ENCODE results near the gene RASL12. TPM values are rescaled to one million over a fixed set of nuclear protein-coding genes. Genes with fewer than 3 reads are reported as not detected.

RASL12 gene
- total and polyA plus RNA-seq, 2 of the 8 experiments (the other 6 are each of a cell fraction or from before 2014, with no cell fraction given) = 9.5 to 10.3 TPM

DNA sequence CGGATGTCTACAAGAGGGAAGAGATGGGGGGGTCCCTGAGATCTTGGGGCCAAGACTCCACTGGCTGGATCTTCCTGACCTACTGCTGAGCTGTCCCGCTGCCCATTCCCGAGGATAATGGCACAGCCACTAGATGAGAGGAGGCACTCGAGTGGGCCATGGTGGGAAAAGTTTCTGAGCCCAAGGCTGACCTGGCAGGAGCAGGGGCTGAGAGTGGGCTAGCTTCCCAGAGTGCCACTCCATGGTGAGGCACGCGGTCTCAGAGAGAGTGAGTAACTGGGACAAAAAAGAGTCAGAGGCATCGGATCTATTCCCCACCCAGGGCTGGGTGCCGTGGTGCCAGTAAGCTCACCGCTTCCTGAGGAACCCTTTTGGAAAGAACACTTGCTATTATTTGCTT, 11.7 kb downstream of the RASL12 start:
- H2BK20ac ChIP-seq (ENCODE audit: low read length) = no peak overlapping the region
- no peak overlapping the region for H2BK120ac ChIP-seq (replicated peaks; ENCODE audit: low read depth, low read length)

More for the DNA sequence above, 11.7 kb downstream of the RASL12 start:
- no peaks in the 10 kb centered on the region for H3K23me2 ChIP-seq (ENCODE audit: low read depth, low read length)
- no peaks in the 10 kb centered on the region for H3K79me1 ChIP-seq (ENCODE audit: low read depth, low read length)
- no peaks in the 10 kb centered on the region for H3K79me2 ChIP-seq (ENCODE audit: control insufficient read depth in 1 of 2, insufficient read depth in 2 of 2, low read length in 2 of 2)
- ChIA-PET CTCF (ENCODE audit: partially characterized antibody) (interaction anchor here (0.6 to 33.2 kb wide), 9 partner anchors 13 to 51 kb away, joined by 4 to 1213 read pairs (median 39); partner anchors contain the start of genes KBTBD13, RASL12 and SLC51B), POLR2A (ENCODE audit: partially characterized antibody) (interaction anchor here (0.6 to 1.7 kb wide), 6 partner anchors 9 to 47 kb away, joined by 3 to 5 read pairs (median 4); no protein-coding TSS in a partner anchor)
- no peaks in the 10 kb centered on the region for H3K9me3 ChIP-seq (ENCODE audit: insufficient read depth in 2 of 2, low read depth in 1 of 2, low read length in 1 of 2)
- no peak overlapping the region for H3K4ac ChIP-seq (replicated peaks; ENCODE audit: insufficient read length, low read depth, low read length)
- H3K23ac ChIP-seq (ENCODE audit: insufficient read length) = no peak overlapping the region
- H3K4me1 ChIP-seq (replicated peaks in 1 of 4; ENCODE audit: control insufficient read depth in 3 of 4, insufficient read depth in 4 of 4, low read length in 3 of 4) = no peaks in the 10 kb centered on the region
- H3K56ac ChIP-seq (replicated peaks; ENCODE audit: insufficient read length, low read depth, low read length) = no peak overlapping the region
- H3K4me2 ChIP-seq (ENCODE audit: insufficient read depth in 1 of 2, low read depth in 2 of 2, low read length in 2 of 2) = no peak overlapping the region
- DNase-seq (ENCODE audit: low read depth in 1 of 2, low spot score in 2 of 2) (no peak), FAIRE-seq (no peak)
- no peak overlapping the region for H3K14ac ChIP-seq (ENCODE audit: insufficient read length)
- H3K27ac ChIP-seq (ENCODE audit: low read depth, low read length) = no peak overlapping the region
- TF ChIP-seq, protein P1, sequence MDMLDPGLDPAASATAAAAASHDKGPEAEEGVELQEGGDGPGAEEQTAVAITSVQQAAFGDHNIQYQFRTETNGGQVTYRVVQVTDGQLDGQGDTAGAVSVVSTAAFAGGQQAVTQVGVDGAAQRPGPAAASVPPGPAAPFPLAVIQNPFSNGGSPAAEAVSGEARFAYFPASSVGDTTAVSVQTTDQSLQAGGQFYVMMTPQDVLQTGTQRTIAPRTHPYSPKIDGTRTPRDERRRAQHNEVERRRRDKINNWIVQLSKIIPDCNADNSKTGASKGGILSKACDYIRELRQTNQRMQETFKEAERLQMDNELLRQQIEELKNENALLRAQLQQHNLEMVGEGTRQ (IDR thresholded peaks at IDR 0.05; ENCODE audit: low read length) = no peak
- no peak for TF ChIP-seq CHD1 (IDR thresholded peaks at IDR 0.05; ENCODE audit: low read depth, low read length)
- TF ChIP-seq RFX5 (IDR thresholded peaks at IDR 0.05; ENCODE audit: borderline replicate concordance, low read depth, low read length) = no peak
- no peak for TF ChIP-seq EGR1 (IDR thresholded peaks at IDR 0.05; ENCODE audit: borderline replicate concordance, low read depth, low read length)
- TF ChIP-seq SIN3A (conservative IDR thresholded peaks at IDR 0.05 in 1 of 2, IDR thresholded peaks at IDR 0.05 in 1 of 2; ENCODE audit: low read depth in 1 of 2, low read length in 2 of 2) = no peak
- TF ChIP-seq, protein P2, sequence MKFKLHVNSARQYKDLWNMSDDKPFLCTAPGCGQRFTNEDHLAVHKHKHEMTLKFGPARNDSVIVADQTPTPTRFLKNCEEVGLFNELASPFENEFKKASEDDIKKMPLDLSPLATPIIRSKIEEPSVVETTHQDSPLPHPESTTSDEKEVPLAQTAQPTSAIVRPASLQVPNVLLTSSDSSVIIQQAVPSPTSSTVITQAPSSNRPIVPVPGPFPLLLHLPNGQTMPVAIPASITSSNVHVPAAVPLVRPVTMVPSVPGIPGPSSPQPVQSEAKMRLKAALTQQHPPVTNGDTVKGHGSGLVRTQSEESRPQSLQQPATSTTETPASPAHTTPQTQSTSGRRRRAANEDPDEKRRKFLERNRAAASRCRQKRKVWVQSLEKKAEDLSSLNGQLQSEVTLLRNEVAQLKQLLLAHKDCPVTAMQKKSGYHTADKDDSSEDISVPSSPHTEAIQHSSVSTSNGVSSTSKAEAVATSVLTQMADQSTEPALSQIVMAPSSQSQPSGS (IDR thresholded peaks at IDR 0.05; ENCODE audit: low read length) = no peak
- no peak for TF ChIP-seq KDM1A (IDR thresholded peaks at IDR 0.05; ENCODE audit: borderline replicate concordance, low read length)
- TF ChIP-seq SP2 (IDR thresholded peaks at IDR 0.05; ENCODE audit: low read length) = no peak
- no peak for TF ChIP-seq HDAC6 (IDR thresholded peaks at IDR 0.05; ENCODE audit: low read depth, low read length)
- TF ChIP-seq TBP (IDR thresholded peaks at IDR 0.05; ENCODE audit: low read depth, low read length) = no peak
- no peak overlapping the region for H3K9ac ChIP-seq (replicated peaks in 1 of 4; ENCODE audit: extremely low read depth in 1 of 4, low read depth in 3 of 4, low read length in 3 of 4)
- no peak overlapping the region for H4K8ac ChIP-seq (ENCODE audit: extremely low read depth, insufficient read depth, low read length)
- H3K4me3 ChIP-seq (ENCODE audit: extremely low read depth in 1 of 4, insufficient read depth in 2 of 4, low read depth in 3 of 4, low read length in 4 of 4) = no peak overlapping the region
- H3K18ac ChIP-seq (ENCODE audit: extremely low read depth, low read length) = no peak overlapping the region
- no peaks in the 10 kb centered on the region; a peak in 1 of 8 replicates for H3K36me3 ChIP-seq (ENCODE audit: control insufficient read depth in 2 of 4, insufficient read depth in 4 of 4, low read length in 3 of 4)
- H4K20me1 ChIP-seq (replicated peaks in 1 of 2; ENCODE audit: control insufficient read depth in 1 of 2, insufficient read depth in 2 of 2, low read length in 2 of 2) = no peaks in the 10 kb centered on the region
- H3K27me3 ChIP-seq (replicated peaks in 1 of 4; ENCODE audit: control insufficient read depth in 3 of 4, extremely low read depth in 1 of 4, insufficient read depth in 3 of 4, low read length in 3 of 4) = no peaks in the 10 kb centered on the region; a peak in 1 of 7 replicates
- H2AK5ac ChIP-seq (ENCODE audit: low read depth, low read length) = no peak overlapping the region
- H2BK12ac ChIP-seq (ENCODE audit: low read depth, low read length) = no peak overlapping the region
- no peak overlapping the region for H4K5ac ChIP-seq (ENCODE audit: insufficient read length, low read depth, low read length)
- H2BK15ac ChIP-seq (ENCODE audit: low read length) = no peak overlapping the region
- WGBS, 2 experiments (ENCODE audit: extremely low coverage in 1 of 2, insufficient coverage in 1 of 2, insufficient read length in 1 of 2, insufficient replicate concordance in 2 of 2, low coverage in 1 of 2, low lambda C conversion rate in 2 of 2, missing lambda C conversion rate in 1 of 2) = 90% methylated on average over 9 of the region's 9 CpGs; no CpG with 5 or more reads in 1 of the 2 experiments
- H4K91ac ChIP-seq (replicated peaks; ENCODE audit: insufficient read length, low read length) = no peak overlapping the region
- H2BK5ac ChIP-seq (ENCODE audit: low read depth, low read length) = no peak overlapping the region
- no peak overlapping the region for H2AFZ ChIP-seq (ENCODE audit: low read length)
